Left ventricle myocardium inferior (tissue), 1 donor: ENCODE measurements around the gene PPP1CA. TPM values are rescaled to one million over a fixed set of nuclear protein-coding genes. Genes with fewer than 3 reads are reported as not detected.

Experiments used
- DNase-seq: peaks from one replicate; pipeline ENCODE4 v3.0.0-alpha.2; 2020
- H3K27ac ChIP-seq: fragments of 200-600 bp; replicated peaks from 2 replicates; pipeline ENCODE4 v1.8.0; 2021
- H3K27me3 ChIP-seq: fragments of 200-600 bp; 2 replicates; pipeline ENCODE4 v1.8.0; 2021; ENCODE audit warnings: low read depth
- H3K36me3 ChIP-seq: fragments of 200-600 bp; 2 replicates; pipeline ENCODE4 v1.8.0; 2021
- H3K4me1 ChIP-seq: fragments of 200-600 bp; 2 replicates; pipeline ENCODE4 v1.8.0; 2021
- H3K4me3 ChIP-seq: fragments of 200-600 bp; 2 replicates; pipeline ENCODE4 v1.8.0; 2021; ENCODE audit warnings: mild to moderate bottlenecking, moderate library complexity
- H3K9me3 ChIP-seq: fragments of 200-600 bp; replicated peaks from 2 replicates; pipeline ENCODE4 v1.8.0; 2021
- CTCF ChIP-seq: fragments of 200-600 bp; IDR thresholded peaks from 2 replicates; pipeline ENCODE4 v1.8.0; 2021; ENCODE audit warnings: antibody characterized with exemption, mild to moderate bottlenecking, borderline replicate concordance
- intact Hi-C: fragments of 100-400 bp; cut with micrococcal nuclease; formaldehyde crosslinking; loops from one replicate; pipeline ENCODE4 v1.11.0; 2022
- total RNA-seq: library from RNA; stranded (reverse); fragmentation: NEBNext Ultra II Directional; extraction: Animal tissue kit (Norgen Biotek cat#: 25700); gene quantifications from one replicate; pipeline ENCODE4 v1.2.1, GENCODE V29; 2021
- donor health status: DM: no; HTN: yes; CAD: no; lungs with severe emphysema.

Gene PPP1CA
- total RNA-seq, 1 donor from 2014 or later = 86.0 TPM

GRCh38 chr11:67366961-67367760 is 34.5 kb downstream of the PPP1CA start:
- TF ChIP-seq CTCF = no peak
- Histone ChIP-seq H3K27me3 (no peaks in the 10 kb centered on the region), H3K4me1 (peaks cover 47% of the 10 kb centered on the region), H3K36me3 (no peaks in the 10 kb centered on the region), H3K4me3 (no peak overlapping the region), H3K27ac (peak overlapping the region; percentile 1), H3K9me3 (no peaks in the 10 kb centered on the region)
- intact Hi-C loops = no loop called here
- DNase-seq = no peak

- no peaks in the 10 kb centered on the region for H3K9me3 ChIP-seq
- intact Hi-C loops = no loop called here
- no peak for DNase-seq
- no peaks in the 10 kb centered on the region for H3K36me3 ChIP-seq
- TF ChIP-seq CTCF = no peak
- peaks cover 41% of the 10 kb centered on the region for H3K4me1 ChIP-seq
- H3K27ac ChIP-seq = peak overlapping the region; percentile 1
- H3K27me3 ChIP-seq = no peaks in the 10 kb centered on the region
- H3K4me3 ChIP-seq = no peak overlapping the region
These were observed 35.1 kb downstream of the PPP1CA start for GRCh38 chr11:67366546-67366945.

- peaks cover 34% of the 10 kb centered on the region for H3K4me1 ChIP-seq
- DNase-seq = no peak
- no peaks in the 10 kb centered on the region for H3K36me3 ChIP-seq
- H3K27ac ChIP-seq = peak overlapping the region; percentile 1
- no peaks in the 10 kb centered on the region for H3K27me3 ChIP-seq
- TF ChIP-seq CTCF = no peak
- no peaks in the 10 kb centered on the region for H3K9me3 ChIP-seq
- H3K4me3 ChIP-seq = no peak overlapping the region
- intact Hi-C loops = no loop called here
These were observed 35.8 kb downstream of the PPP1CA start for GRCh38 chr11:67365736-67366444.

GRCh38 chr11:67364783-67365722 is 36.6 kb downstream of the PPP1CA start:
- Histone ChIP-seq H3K27ac (no peak overlapping the region), H3K9me3 (no peaks in the 10 kb centered on the region), H3K4me1 (peaks cover 30% of the 10 kb centered on the region), H3K4me3 (no peak overlapping the region), H3K27me3 (no peaks in the 10 kb centered on the region), H3K36me3 (no peaks in the 10 kb centered on the region)
- no peak for DNase-seq
- TF ChIP-seq CTCF = no peak
- intact Hi-C loops = no loop called here

- H3K27ac ChIP-seq = no peak overlapping the region
- no peak for DNase-seq
- peaks cover 30% of the 10 kb centered on the region for H3K4me1 ChIP-seq
- TF ChIP-seq CTCF = no peak
- H3K27me3 ChIP-seq = no peaks in the 10 kb centered on the region
- no peak overlapping the region for H3K4me3 ChIP-seq
- intact Hi-C loops = no loop called here
- no peaks in the 10 kb centered on the region for H3K9me3 ChIP-seq
- H3K36me3 ChIP-seq = no peaks in the 10 kb centered on the region
These were observed 37.5 kb downstream of the PPP1CA start for GRCh38 chr11:67364169-67364568.
